Suppressor macrophage treated with lipopolysaccharide for 4 hours (primary cell): ENCODE data around the gene PCDH17.

Experiments
- DNase-seq: peaks from one replicate; pipeline ENCODE4 v3.0.0-alpha.2; 2020

Gene PCDH17

GRCh38 chr13:57740719-57741118 lies 109.2 kb downstream of the PCDH17 start:
- no peak for DNase-seq

GRCh38 chr13:57748096-57748495 lies 116.6 kb downstream of the PCDH17 start:
- DNase-seq, result no peak

- DNase-seq, result no peak
These were observed 129.4 kb downstream of the PCDH17 start for GRCh38 chr13:57760951-57761350.

- no peak for DNase-seq
These were observed 132.1 kb downstream of the PCDH17 start for GRCh38 chr13:57763689-57764088.
